ENCODE data around the gene LRRFIP2.

DNA sequence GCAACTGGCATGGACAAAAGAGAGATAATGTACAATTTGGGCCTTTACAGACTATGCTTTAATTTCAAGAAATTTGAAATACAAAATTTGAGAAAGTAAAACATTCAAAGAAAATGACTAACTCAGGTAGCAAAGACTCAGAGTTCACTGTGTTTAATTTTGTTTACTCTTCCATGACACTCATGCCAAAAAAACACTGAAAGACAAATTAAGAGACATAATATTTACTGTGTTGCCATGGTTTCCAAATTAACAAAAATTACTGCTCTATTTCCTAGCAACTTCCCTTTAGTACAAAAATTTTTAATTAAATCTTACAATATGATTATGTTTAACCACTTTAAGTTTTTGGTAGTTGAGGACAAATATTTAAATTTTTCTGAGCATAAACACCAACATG lies 29.6 kb downstream of the LRRFIP2 start:
- TF ChIP-seq, protein P1, sequence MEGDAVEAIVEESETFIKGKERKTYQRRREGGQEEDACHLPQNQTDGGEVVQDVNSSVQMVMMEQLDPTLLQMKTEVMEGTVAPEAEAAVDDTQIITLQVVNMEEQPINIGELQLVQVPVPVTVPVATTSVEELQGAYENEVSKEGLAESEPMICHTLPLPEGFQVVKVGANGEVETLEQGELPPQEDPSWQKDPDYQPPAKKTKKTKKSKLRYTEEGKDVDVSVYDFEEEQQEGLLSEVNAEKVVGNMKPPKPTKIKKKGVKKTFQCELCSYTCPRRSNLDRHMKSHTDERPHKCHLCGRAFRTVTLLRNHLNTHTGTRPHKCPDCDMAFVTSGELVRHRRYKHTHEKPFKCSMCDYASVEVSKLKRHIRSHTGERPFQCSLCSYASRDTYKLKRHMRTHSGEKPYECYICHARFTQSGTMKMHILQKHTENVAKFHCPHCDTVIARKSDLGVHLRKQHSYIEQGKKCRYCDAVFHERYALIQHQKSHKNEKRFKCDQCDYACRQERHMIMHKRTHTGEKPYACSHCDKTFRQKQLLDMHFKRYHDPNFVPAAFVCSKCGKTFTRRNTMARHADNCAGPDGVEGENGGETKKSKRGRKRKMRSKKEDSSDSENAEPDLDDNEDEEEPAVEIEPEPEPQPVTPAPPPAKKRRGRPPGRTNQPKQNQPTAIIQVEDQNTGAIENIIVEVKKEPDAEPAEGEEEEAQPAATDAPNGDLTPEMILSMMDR (IDR thresholded peaks at IDR 0.05; ENCODE audit: low read length) = no peak
- TF ChIP-seq EZH2phosphoT487 (IDR thresholded peaks at IDR 0.05; ENCODE audit: low read length) = no peak
- no peak for TF ChIP-seq EZH2 (optimal IDR thresholded peaks at IDR 0.05; ENCODE audit: low read depth, low read length)

All from MM.1S (cell line).